Measurements from ENCODE around the gene LRRC28.

LRRC28 gene

DNA sequence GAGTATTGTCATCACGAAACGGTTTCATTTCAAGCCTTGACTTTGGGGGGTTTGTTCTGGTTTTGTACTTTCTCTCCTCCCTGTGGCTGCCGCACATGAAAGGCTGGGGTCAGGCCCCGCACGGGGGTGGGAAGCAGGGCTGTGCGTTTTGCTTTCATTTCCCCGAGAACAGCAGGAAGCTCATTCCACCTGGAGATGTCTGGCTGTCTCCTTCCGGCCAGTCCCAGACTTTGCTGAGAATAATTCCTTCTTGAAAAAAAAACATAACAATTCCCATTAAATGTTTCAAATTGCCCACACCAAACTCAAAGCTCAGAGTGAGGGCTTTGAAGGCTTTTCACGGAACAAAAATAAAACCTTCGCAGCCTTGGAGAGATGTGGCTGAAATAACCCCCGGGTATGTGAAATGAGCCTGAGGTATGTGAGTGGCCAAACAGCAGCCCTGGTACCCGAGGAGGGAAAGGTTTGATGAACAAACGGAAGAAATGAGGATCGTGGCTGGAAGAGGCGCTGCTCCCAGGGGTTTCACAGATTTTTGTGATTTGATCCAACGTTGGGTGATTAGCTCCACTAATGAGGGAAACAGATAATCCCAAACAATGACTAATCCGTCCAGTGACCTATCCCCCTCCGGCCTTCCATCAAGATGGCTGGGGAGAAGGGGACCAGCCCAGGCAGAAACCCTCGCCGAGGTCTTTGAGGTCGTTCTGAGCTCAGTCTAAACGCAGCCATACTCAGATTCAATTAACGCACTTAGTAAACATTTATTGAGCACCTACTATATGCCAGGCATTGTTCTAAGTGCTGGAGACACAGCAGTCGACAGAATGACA, 187.6 kb downstream of the LRRC28 start:
- H3K36me3 ChIP-seq (ENCODE audit: control insufficient read depth, insufficient read depth, low read length), result no peaks in the 10 kb centered on the region
- peaks cover 46% of the 10 kb centered on the region for H3K4me1 ChIP-seq (ENCODE audit: control insufficient read depth, insufficient read depth, low read length)
- H3K27me3 ChIP-seq (ENCODE audit: control insufficient read depth, insufficient read depth, low read length), result no peaks in the 10 kb centered on the region
- no peak overlapping the region for H3K9ac ChIP-seq (ENCODE audit: low read length)
- no peak overlapping the region for H3K4me3 ChIP-seq (ENCODE audit: low read length)
- H3K9me3 ChIP-seq (ENCODE audit: control insufficient read depth, low read length), result no peaks in the 10 kb centered on the region

DNA sequence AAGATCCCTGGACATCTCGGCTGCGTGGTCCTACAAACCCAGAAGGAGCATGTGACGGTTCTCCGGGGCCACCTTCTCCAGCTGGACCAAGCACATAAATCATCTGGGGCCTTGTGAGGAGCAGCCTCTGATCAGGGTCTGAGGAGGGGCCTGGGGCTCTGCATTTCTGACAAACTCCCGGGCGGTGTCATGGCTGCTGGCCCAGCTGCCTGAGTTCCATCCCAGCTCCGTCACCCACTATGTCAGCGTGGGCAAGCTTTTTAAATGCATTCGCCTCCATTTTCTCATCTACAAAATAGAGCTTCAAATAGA, 188.2 kb downstream of the LRRC28 start:
- Histone ChIP-seq H3K9me3 (ENCODE audit: control insufficient read depth, low read length) (no peaks in the 10 kb centered on the region), H3K36me3 (ENCODE audit: control insufficient read depth, insufficient read depth, low read length) (no peaks in the 10 kb centered on the region), H3K4me1 (ENCODE audit: control insufficient read depth, insufficient read depth, low read length) (peaks cover 40% of the 10 kb centered on the region), H3K4me3 (ENCODE audit: low read length) (no peak overlapping the region), H3K27me3 (ENCODE audit: control insufficient read depth, insufficient read depth, low read length) (no peaks in the 10 kb centered on the region), H3K9ac (ENCODE audit: low read length) (no peak overlapping the region)

DNA sequence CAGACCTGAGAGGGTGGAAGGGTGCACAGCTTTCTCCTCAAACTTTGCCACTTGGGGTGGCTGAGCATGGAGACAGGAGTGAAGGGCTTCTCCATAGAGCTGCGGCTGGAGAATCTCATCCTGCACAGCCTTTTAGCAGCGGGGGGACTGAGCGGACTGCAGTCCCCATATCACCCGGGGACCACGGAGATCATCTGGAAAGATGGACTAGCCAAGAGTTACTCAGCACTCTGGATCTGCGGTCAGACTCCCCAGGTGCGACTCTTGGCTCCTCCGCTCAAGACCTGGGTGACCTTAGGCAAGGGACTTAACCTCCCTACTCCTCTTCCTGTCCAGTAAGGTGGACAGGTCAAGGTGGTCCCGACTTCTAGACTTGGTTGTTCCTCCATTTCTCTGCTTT, 188.7 kb downstream of the LRRC28 start:
- peaks cover 35% of the 10 kb centered on the region for H3K4me1 ChIP-seq (ENCODE audit: control insufficient read depth, insufficient read depth, low read length)
- H3K9me3 ChIP-seq (ENCODE audit: control insufficient read depth, low read length), result no peaks in the 10 kb centered on the region
- H3K27me3 ChIP-seq (ENCODE audit: control insufficient read depth, insufficient read depth, low read length), result no peaks in the 10 kb centered on the region
- no peak overlapping the region for H3K9ac ChIP-seq (ENCODE audit: low read length)
- H3K4me3 ChIP-seq (ENCODE audit: low read length), result no peak overlapping the region
- no peaks in the 10 kb centered on the region for H3K36me3 ChIP-seq (ENCODE audit: control insufficient read depth, insufficient read depth, low read length)
